ENCODE data around the gene ADGRL3.

ADGRL3 gene

DNA sequence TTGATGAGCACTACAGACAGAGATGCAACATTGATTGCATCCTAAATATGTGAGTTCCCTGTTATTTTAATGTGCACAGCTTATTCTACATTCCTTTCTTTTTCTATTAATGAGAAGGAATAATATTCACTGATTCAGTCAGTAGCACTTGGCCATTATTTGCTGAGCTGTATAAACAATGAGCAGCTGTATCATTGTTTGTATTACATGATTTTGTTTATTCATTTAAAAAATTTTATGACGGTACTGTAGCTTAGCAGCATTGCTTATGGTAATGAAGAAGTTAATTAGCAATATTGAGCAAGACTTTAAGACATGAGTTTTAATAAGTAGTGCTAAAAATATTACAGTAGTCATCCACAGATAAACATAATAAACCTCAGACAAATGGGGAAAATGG, 582.0 kb downstream of the ADGRL3 start:
- no peak overlapping the region for H3K9ac ChIP-seq
- H4K20me1 ChIP-seq (ENCODE audit: insufficient read depth) = no peaks in the 10 kb centered on the region
- H2AFZ ChIP-seq (ENCODE audit: low read depth) = no peak overlapping the region
- no peaks in the 10 kb centered on the region for H3K4me1 ChIP-seq (ENCODE audit: low read depth, poor library complexity, severe bottlenecking)
- no peak overlapping the region for H3K27ac ChIP-seq
- no peaks in the 10 kb centered on the region for H3K36me3 ChIP-seq (ENCODE audit: insufficient read depth)
- no peaks in the 10 kb centered on the region for H3K79me2 ChIP-seq (ENCODE audit: insufficient read depth, low read depth)
- H3K4me2 ChIP-seq = no peak overlapping the region
- H3K4me3 ChIP-seq (IDR thresholded peaks at IDR 0.05; ENCODE audit: insufficient read depth, low read depth, low read length) = no peak overlapping the region
- TF ChIP-seq, protein P1, sequence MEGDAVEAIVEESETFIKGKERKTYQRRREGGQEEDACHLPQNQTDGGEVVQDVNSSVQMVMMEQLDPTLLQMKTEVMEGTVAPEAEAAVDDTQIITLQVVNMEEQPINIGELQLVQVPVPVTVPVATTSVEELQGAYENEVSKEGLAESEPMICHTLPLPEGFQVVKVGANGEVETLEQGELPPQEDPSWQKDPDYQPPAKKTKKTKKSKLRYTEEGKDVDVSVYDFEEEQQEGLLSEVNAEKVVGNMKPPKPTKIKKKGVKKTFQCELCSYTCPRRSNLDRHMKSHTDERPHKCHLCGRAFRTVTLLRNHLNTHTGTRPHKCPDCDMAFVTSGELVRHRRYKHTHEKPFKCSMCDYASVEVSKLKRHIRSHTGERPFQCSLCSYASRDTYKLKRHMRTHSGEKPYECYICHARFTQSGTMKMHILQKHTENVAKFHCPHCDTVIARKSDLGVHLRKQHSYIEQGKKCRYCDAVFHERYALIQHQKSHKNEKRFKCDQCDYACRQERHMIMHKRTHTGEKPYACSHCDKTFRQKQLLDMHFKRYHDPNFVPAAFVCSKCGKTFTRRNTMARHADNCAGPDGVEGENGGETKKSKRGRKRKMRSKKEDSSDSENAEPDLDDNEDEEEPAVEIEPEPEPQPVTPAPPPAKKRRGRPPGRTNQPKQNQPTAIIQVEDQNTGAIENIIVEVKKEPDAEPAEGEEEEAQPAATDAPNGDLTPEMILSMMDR (conservative IDR thresholded peaks at IDR 0.05; ENCODE audit: low read depth, low read length) = no peak
- H3K27me3 ChIP-seq (ENCODE audit: insufficient read depth, low read depth) = no peaks in the 10 kb centered on the region

DNA sequence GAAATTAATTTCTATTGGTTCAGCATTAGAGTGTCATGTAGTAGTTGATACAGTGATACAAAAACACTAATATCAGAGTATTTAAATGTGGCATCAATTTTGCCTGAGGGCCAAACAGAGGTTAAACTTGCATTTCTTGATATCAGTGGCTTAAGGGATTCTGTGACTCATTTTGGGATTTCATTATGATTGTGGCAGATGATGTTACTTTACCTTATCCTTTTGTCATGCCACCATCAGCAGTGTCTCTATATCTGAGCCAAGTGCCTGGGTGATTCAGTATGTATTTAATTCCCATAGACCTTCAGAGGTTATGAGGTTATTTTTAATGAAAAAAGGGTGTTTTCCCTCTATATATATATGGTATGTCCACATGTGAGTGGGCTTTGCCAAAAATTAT, 582.9 kb downstream of the ADGRL3 start:
- Histone ChIP-seq H2AFZ (ENCODE audit: low read depth) (no peak overlapping the region), H3K27ac (no peak overlapping the region), H3K4me3 (IDR thresholded peaks at IDR 0.05; ENCODE audit: insufficient read depth, low read depth, low read length) (no peak overlapping the region), H3K36me3 (ENCODE audit: insufficient read depth) (no peaks in the 10 kb centered on the region), H3K9ac (no peak overlapping the region), H3K4me2 (no peak overlapping the region), H3K4me1 (ENCODE audit: low read depth, poor library complexity, severe bottlenecking) (no peaks in the 10 kb centered on the region), H3K79me2 (ENCODE audit: insufficient read depth, low read depth) (no peaks in the 10 kb centered on the region), H4K20me1 (ENCODE audit: insufficient read depth) (no peaks in the 10 kb centered on the region), H3K27me3 (ENCODE audit: insufficient read depth, low read depth) (no peaks in the 10 kb centered on the region)
- TF ChIP-seq, protein P1 (conservative IDR thresholded peaks at IDR 0.05; ENCODE audit: low read depth, low read length) = no peak

DNA sequence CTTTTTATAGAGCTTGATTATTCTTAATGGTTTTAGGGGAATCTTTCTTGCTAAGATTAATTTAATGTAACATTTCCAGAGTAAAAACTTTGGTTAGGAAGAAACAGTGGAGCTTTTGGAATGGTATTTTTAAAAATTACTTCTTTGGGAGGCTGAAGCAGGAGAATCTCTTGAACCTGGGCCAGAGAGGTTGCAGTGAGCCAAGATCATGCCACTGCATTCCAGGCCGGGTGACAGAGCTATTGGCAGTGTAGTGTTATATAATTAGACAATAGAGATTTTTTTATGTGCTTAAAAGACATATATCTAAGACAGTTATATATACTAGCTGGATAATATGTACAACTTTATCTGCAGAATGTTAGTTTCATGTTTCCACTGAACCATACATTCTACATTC, 585.6 kb downstream of the ADGRL3 start:
- Histone ChIP-seq H3K27ac (no peak overlapping the region), H4K20me1 (ENCODE audit: insufficient read depth) (no peaks in the 10 kb centered on the region), H3K4me3 (IDR thresholded peaks at IDR 0.05; ENCODE audit: insufficient read depth, low read depth, low read length) (no peak overlapping the region), H3K4me2 (no peak overlapping the region), H2AFZ (ENCODE audit: low read depth) (no peak overlapping the region), H3K27me3 (ENCODE audit: insufficient read depth, low read depth) (no peaks in the 10 kb centered on the region), H3K36me3 (ENCODE audit: insufficient read depth) (no peaks in the 10 kb centered on the region), H3K79me2 (ENCODE audit: insufficient read depth, low read depth) (no peaks in the 10 kb centered on the region), H3K4me1 (ENCODE audit: low read depth, poor library complexity, severe bottlenecking) (no peaks in the 10 kb centered on the region), H3K9ac (no peak overlapping the region)
- TF ChIP-seq, protein P1 (conservative IDR thresholded peaks at IDR 0.05; ENCODE audit: low read depth, low read length) = no peak

GRCh38 chr4:61786211-61786610, 586.1 kb downstream of the ADGRL3 start:
- Histone ChIP-seq H3K79me2 (ENCODE audit: insufficient read depth, low read depth) (no peaks in the 10 kb centered on the region), H3K4me3 (IDR thresholded peaks at IDR 0.05; ENCODE audit: insufficient read depth, low read depth, low read length) (no peak overlapping the region), H3K36me3 (ENCODE audit: insufficient read depth) (no peaks in the 10 kb centered on the region), H3K4me1 (ENCODE audit: low read depth, poor library complexity, severe bottlenecking) (no peaks in the 10 kb centered on the region), H2AFZ (ENCODE audit: low read depth) (no peak overlapping the region), H3K27ac (no peak overlapping the region), H3K27me3 (ENCODE audit: insufficient read depth, low read depth) (no peaks in the 10 kb centered on the region), H3K4me2 (no peak overlapping the region), H3K9ac (no peak overlapping the region), H4K20me1 (ENCODE audit: insufficient read depth) (no peaks in the 10 kb centered on the region)
- TF ChIP-seq, protein P1 (conservative IDR thresholded peaks at IDR 0.05; ENCODE audit: low read depth, low read length) = no peak
